K562 (cell line): ENCODE data around the gene SLC24A4. TPM values are rescaled to one million over a fixed set of nuclear protein-coding genes. Genes with fewer than 3 reads are reported as not detected.

ENCODE experiments used
- ATAC-seq: fragments of 200-7000 bp; cut with Tn5 transposase; 3 replicates; pipeline ENCODE4 v1.9.1; 2020; ENCODE audit warnings: moderate library complexity
- BruUV-seq: library from RNA; stranded (reverse); fragments of 400-500 nt; replicated peaks from 2 replicates; lab custom pipeline; 2021; lab: Mats Ljungman, UMichigan
- CTCF ChIA-PET: fragments of 300-600 bp; formaldehyde crosslinking; extraction: SDS; loops from one replicate; lab custom pipeline; 2021; ENCODE audit warnings: low intra/inter-chr PET ratio; lab: Yijun Ruan, JAX
- POLR2A ChIA-PET: fragments of 300-600, 350-650 bp; sonication (Branson Sonifier 250); formaldehyde crosslinking; extraction: SDS; loops from one replicate; lab custom pipeline; 2021; ENCODE audit warnings: antibody characterized with exemption, inconsistent platforms; lab: Yijun Ruan, JAX
- DNase-seq, 4 experiments: peaks; one replicate each; pipeline versions ENCODE4 v3.0.0 to v3.0.0-alpha.2; 2011 to 2018; ENCODE audit warnings: low spot score in 3 of 4, mixed read lengths in 3 of 4; ENCODE audit errors: extremely low read depth in 1 of 4
- FAIRE-seq: peaks from 2 replicates; lab custom pipeline; 2011; peaks lifted over from hg19 to GRCh38; lab: Jason Lieb, UNC
- H2AFZ ChIP-seq: 2 replicates; pipeline ENCODE4 v1.6.0; 2011; ENCODE audit warnings: low read depth, low read length, control low read depth, inconsistent platforms
- H3K27ac ChIP-seq: fragments of 200-600 bp; 3 replicates; pipeline ENCODE4 v1.8.0; 2011; ENCODE audit warnings: low read depth, mild to moderate bottlenecking, control low read depth, inconsistent platforms, low read length, moderate library complexity, mixed read lengths; ENCODE audit errors: extremely low read depth
- H3K27me3 ChIP-seq, 2 experiments: fragments of 300-600 bp in 1 of 2; 2 replicates in 1 of 2; 3 replicates in 1 of 2; pipeline versions ENCODE4 v1.6.0 to v1.8.0; 2011; ENCODE audit warnings: inconsistent platforms in 2 of 2, low read length in 2 of 2, mild to moderate bottlenecking in 1 of 2, mixed read lengths in 1 of 2, moderate library complexity in 1 of 2; ENCODE audit not compliant: control insufficient read depth in 2 of 2, insufficient read depth in 2 of 2
- H3K36me3 ChIP-seq: fragments of 300-600 bp; 3 replicates; pipeline ENCODE4 v1.8.0; 2011; ENCODE audit warnings: mild to moderate bottlenecking, low read length, inconsistent platforms; ENCODE audit not compliant: control insufficient read depth, insufficient read depth
- H3K4me1 ChIP-seq, 2 experiments: fragments of 200-600 bp in 1 of 2; replicated peaks in 1 of 2; 2 replicates in 1 of 2; 3 replicates in 1 of 2; pipeline versions ENCODE4 v1.5.1 to v1.8.0; 2011; ENCODE audit warnings: inconsistent platforms in 2 of 2, low read length in 2 of 2, mild to moderate bottlenecking in 1 of 2, mixed read lengths in 1 of 2, moderate library complexity in 1 of 2; ENCODE audit not compliant: control insufficient read depth in 2 of 2, insufficient read depth in 2 of 2
- H3K4me2 ChIP-seq: 2 replicates; pipeline ENCODE4 v1.6.1; 2011; ENCODE audit warnings: low read length, control low read depth, inconsistent platforms, mixed read lengths; ENCODE audit not compliant: insufficient read depth
- H3K4me3 ChIP-seq: fragments of 200-600 bp; sonication (generic), shearing (Covaris generic); 2 replicates; pipeline ENCODE4 v1.5.1; 2016; ENCODE audit warnings: control low read depth, inconsistent platforms
- H3K79me2 ChIP-seq: fragments of 200-600 bp; 3 replicates; pipeline ENCODE4 v1.8.0; 2011; ENCODE audit warnings: low read length, inconsistent platforms; ENCODE audit not compliant: control insufficient read depth, insufficient read depth
- H3K9ac ChIP-seq, 2 experiments: 2 replicates each; pipeline versions ENCODE4 v1.6.0 to v1.6.1; 2011; ENCODE audit warnings: low read depth in 2 of 2, low read length in 2 of 2, control low read depth in 1 of 2, inconsistent platforms in 1 of 2, mild to moderate bottlenecking in 1 of 2, mixed read lengths in 1 of 2; ENCODE audit not compliant: insufficient read depth in 1 of 2
- H3K9me1 ChIP-seq: one replicate; pipeline ENCODE4 v1.6.0; 2011; ENCODE audit warnings: inconsistent platforms, mild to moderate bottlenecking, low read length, moderate library complexity; ENCODE audit not compliant: control insufficient read depth, insufficient read depth
- H3K9me3 ChIP-seq: replicated peaks from 2 replicates; pipeline ENCODE4 v1.5.1; 2011; ENCODE audit warnings: low read depth, low read length, inconsistent platforms; ENCODE audit not compliant: control insufficient read depth, insufficient read depth
- H4K20me1 ChIP-seq: replicated peaks from 2 replicates; pipeline ENCODE4 v1.6.1; 2011; ENCODE audit warnings: low read length, inconsistent platforms, mixed read lengths; ENCODE audit not compliant: control insufficient read depth, insufficient read depth
- E2F1 ChIP-seq: sonication (generic); formaldehyde crosslinking; IDR thresholded peaks from 2 replicates; pipeline ENCODE4 v1.8.1; 2023; ENCODE audit warnings: mild to moderate bottlenecking, missing genetic modification reagents, moderate library complexity
- FOSL1 ChIP-seq: fragments of 200-800 bp; sonication (Bioruptor generic); conservative IDR thresholded peaks from 2 replicates; pipeline ENCODE4 v1.6.1; 2016; ENCODE audit warnings: missing genetic modification characterization, missing compliant biosample characterization
- FOXM1 ChIP-seq, 2 experiments: fragments of 450-650 bp in 1 of 2; sonication (generic) in 1 of 2; formaldehyde crosslinking in 1 of 2; IDR thresholded peaks; 2 replicates each; pipeline versions ENCODE4 v1.6.1 to v1.9.0; 2017 to 2022; ENCODE audit warnings: low read depth in 2 of 2, mild to moderate bottlenecking in 2 of 2, missing genetic modification reagents in 1 of 2, moderate library complexity in 1 of 2
- NELFE ChIP-seq: IDR thresholded peaks from 2 replicates; pipeline ENCODE4 v1.6.1; 2011; ENCODE audit warnings: mild to moderate bottlenecking; ENCODE audit not compliant: insufficient read depth, insufficient read length
- NFRKB ChIP-seq: fragments of 450-650 bp; IDR thresholded peaks from 2 replicates; pipeline ENCODE4 v1.6.1; 2016; ENCODE audit warnings: low read depth
- U2AF2 ChIP-seq: fragments of 200-400 bp; formaldehyde crosslinking; optimal IDR thresholded peaks from 2 replicates; pipeline ENCODE3; 2017; ENCODE audit warnings: low read depth, mild to moderate bottlenecking, low read length
- ZNF830 ChIP-seq: fragments of 250-450 bp; sonication (Bioruptor Pico); IDR thresholded peaks from 2 replicates; pipeline ENCODE4 v1.5.0; 2021; ENCODE audit warnings: mild to moderate bottlenecking
- WGBS: fragments of 100-300 bp; shearing (Covaris generic); methylation state at CpG from one replicate; pipeline ENCODE4 v1.1.6; 2016; ENCODE audit warnings: low coverage, mixed read lengths; ENCODE audit not compliant: insufficient coverage; ENCODE audit errors: missing lambda C conversion rate; 5-methylcytosine and 5-hydroxymethylcytosine counted together
- in situ Hi-C: fragments of 300-500 bp; cut with MboI; formaldehyde crosslinking; loops from 4 replicates; pipeline ENCODE4 v1.15.0; 2018; ENCODE audit warnings: inconsistent platforms, mixed read lengths
- intact Hi-C: fragments of 100-400 bp; cut with micrococcal nuclease; formaldehyde crosslinking; loops from 2 replicates; pipeline ENCODE4 v1.14.2; 2022
- polyA plus RNA-seq, 8 experiments: library from polyadenylated mRNA; depleted of rRNA in 4 of 8; stranded (reverse) in 5 of 8; unstranded in 3 of 8; fragments of >200 nt; fragmentation: Nextera tagmentation in 2 of 8; fragmentation: Illumina TruSeq in 1 of 8; extraction: Ambion mirVana in 2 of 8; extraction: Trizol in 1 of 8; gene quantifications; 2 replicates each; pipeline versions ENCODE4 v1.2.1 to v1.2.3, GENCODE V29; 2011 to 2014; ENCODE audit warnings: inconsistent platforms in 1 of 8, missing spikeins in 1 of 8
- total RNA-seq, 7 experiments: library from RNA; depleted of rRNA in 6 of 7; stranded (reverse); fragments of >200 nt in 6 of 7; fragmentation: Illumina TruSeq in 2 of 7; extraction: Trizol in 2 of 7; gene quantifications; 2 replicates each; pipeline versions ENCODE4 v1.2.1 to v1.2.3, GENCODE V29; 2011 to 2021; ENCODE audit warnings: low replicate concordance in 1 of 7
- TF ChIP-seq, protein P1 (sequence below), 2 experiments: fragments of 450-650 bp; IDR thresholded peaks; 2 replicates each; pipeline ENCODE4 v1.6.1; 2016
- TF ChIP-seq, protein P2 (sequence below): fragments of 250-450 bp; sonication (Bioruptor Pico); IDR thresholded peaks from 2 replicates; pipeline ENCODE4 v1.6.1; 2021; ENCODE audit warnings: mild to moderate bottlenecking
- TF ChIP-seq, protein P3 (sequence below), 3 experiments: fragments of 200-800 bp in 1 of 3; fragments of 250-450 bp in 1 of 3; fragments of 450-650 bp in 1 of 3; sonication (Bioruptor Pico) in 1 of 3; sonication (Bioruptor generic) in 1 of 3; formaldehyde crosslinking in 1 of 3; IDR thresholded peaks; 2 replicates each; pipeline versions ENCODE4 v1.6.1 to v1.8.0; 2016 to 2022; ENCODE audit warnings: mild to moderate bottlenecking in 2 of 3, missing genetic modification characterization in 2 of 3, missing compliant biosample characterization in 1 of 3, moderate library complexity in 1 of 3

SLC24A4 gene
- total and polyA plus RNA-seq, 9 of the 15 experiments (the other 6 are each of a cell fraction or from before 2014, with no cell fraction given), result not detected

GRCh38 chr14:92513966-92514843 lies 191.2 kb downstream of the SLC24A4 start:
- Histone ChIP-seq H3K4me1 (peaks cover 0 to 8% of the 10 kb centered on the region in 2 experiments; a peak in 2 of 5 replicates), H4K20me1 (no peaks in the 10 kb centered on the region), H3K36me3 (no peaks in the 10 kb centered on the region), H3K27ac (no peak overlapping the region), H3K27me3 (peaks cover 3 to 34% of the 10 kb centered on the region in 2 experiments; a peak in 4 of 5 replicates), H2AFZ (no peak overlapping the region), H3K79me2 (no peaks in the 10 kb centered on the region), H3K4me3 (no peak overlapping the region), H3K9me3 (no peaks in the 10 kb centered on the region), H3K4me2 (no peak overlapping the region), H3K9ac (no peak overlapping the region), H3K9me1 (no peaks in the 10 kb centered on the region)
- DNase-seq (no peak), ATAC-seq (no peak), FAIRE-seq (no peak)
- CTCF ChIA-PET, result no interaction called here
- POLR2A ChIA-PET, result interaction anchor here (0.5 kb wide), 1 partner anchor 22 kb away, joined by 3 read pairs; no protein-coding TSS in a partner anchor
- TF ChIP-seq ZNF830 (CRISPR knock-in tag) (no peak), FOSL1 (tag) (no peak), NFRKB (no peak), FOXM1 (IDR thresholded peaks at IDR 0.05; ENCODE audit: low read depth) (no peak), FOXM1 (CRISPR knock-in tag; IDR thresholded peaks at IDR 0.05; ENCODE audit: low read depth) (no peak), NELFE (no peak), E2F1 (CRISPR knock-in tag) (no peak), U2AF2 (no peak)
- TF ChIP-seq, protein P1, sequence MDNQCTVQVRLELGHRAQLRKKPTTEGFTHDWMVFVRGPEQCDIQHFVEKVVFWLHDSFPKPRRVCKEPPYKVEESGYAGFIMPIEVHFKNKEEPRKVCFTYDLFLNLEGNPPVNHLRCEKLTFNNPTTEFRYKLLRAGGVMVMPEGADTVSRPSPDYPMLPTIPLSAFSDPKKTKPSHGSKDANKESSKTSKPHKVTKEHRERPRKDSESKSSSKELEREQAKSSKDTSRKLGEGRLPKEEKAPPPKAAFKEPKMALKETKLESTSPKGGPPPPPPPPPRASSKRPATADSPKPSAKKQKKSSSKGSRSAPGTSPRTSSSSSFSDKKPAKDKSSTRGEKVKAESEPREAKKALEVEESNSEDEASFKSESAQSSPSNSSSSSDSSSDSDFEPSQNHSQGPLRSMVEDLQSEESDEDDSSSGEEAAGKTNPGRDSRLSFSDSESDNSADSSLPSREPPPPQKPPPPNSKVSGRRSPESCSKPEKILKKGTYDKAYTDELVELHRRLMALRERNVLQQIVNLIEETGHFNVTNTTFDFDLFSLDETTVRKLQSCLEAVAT (IDR thresholded peaks at IDR 0.05), result no peak
- TF ChIP-seq, protein P2, sequence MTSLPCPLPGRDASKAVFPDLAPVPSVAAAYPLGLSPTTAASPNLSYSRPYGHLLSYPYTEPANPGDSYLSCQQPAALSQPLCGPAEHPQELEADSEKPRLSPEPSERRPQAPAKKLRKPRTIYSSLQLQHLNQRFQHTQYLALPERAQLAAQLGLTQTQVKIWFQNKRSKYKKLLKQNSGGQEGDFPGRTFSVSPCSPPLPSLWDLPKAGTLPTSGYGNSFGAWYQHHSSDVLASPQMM, result no peak
- TF ChIP-seq, protein P3, sequence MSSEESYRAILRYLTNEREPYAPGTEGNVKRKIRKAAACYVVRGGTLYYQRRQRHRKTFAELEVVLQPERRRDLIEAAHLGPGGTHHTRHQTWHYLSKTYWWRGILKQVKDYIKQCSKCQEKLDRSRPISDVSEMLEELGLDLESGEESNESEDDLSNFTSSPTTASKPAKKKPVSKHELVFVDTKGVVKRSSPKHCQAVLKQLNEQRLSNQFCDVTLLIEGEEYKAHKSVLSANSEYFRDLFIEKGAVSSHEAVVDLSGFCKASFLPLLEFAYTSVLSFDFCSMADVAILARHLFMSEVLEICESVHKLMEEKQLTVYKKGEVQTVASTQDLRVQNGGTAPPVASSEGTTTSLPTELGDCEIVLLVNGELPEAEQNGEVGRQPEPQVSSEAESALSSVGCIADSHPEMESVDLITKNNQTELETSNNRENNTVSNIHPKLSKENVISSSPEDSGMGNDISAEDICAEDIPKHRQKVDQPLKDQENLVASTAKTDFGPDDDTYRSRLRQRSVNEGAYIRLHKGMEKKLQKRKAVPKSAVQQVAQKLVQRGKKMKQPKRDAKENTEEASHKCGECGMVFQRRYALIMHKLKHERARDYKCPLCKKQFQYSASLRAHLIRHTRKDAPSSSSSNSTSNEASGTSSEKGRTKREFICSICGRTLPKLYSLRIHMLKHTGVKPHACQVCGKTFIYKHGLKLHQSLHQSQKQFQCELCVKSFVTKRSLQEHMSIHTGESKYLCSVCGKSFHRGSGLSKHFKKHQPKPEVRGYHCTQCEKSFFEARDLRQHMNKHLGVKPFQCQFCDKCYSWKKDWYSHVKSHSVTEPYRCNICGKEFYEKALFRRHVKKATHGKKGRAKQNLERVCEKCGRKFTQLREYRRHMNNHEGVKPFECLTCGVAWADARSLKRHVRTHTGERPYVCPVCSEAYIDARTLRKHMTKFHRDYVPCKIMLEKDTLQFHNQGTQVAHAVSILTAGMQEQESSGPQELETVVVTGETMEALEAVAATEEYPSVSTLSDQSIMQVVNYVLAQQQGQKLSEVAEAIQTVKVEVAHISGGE (CRISPR knock-in tag; IDR thresholded peaks at IDR 0.05), result no peak
- intact Hi-C loops, result no loop called here
- WGBS, result 15% methylated on average over 15 of the region's 81 CpGs
- in situ Hi-C loops, result no loop called here
- BruUV-seq, result no TSS peak
